ENCODE data around the gene RNU5D-1.
"Not testable (repeated sequence)": the region's sequence is repeated elsewhere in the genome, so short reads cannot be mapped to it uniquely, and the experiment has no call there.

Gene RNU5D-1

DNA sequence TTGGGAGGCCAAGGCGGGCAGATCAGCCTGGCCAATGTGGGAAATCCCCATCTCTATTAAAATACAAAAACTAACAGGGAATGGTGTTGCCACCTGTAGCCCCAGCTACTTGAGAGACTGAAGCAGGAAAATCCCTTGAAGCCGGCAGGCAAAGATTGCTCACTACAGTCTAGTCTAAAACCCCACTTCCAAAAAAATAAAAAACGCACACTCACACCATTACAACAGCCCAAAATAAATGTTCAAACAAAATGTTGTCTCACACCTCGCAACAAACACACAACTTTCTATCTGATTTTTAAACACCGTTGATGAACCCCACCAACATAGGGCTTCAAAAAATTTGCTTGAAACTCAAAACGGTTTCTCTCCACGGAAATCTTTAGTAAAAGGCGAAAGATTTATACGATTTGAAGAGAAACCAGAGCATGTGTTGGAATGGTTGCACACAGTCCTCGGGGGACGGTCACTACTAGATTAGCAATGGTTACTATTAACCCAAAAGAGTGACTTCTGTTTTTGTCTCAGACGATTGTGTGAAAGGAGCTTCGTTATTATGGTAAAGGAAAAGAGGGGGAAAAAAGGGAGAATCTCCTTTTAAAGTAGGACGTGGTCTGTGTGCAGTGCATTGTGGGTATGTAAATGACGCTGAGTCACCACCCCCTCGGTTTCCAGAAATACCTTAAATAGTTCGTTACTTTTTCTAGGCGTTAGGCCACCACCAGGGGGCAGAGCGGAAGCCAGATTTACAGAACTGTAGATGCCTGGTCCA, at the start of gene RNU5D-1:
Gene RNU5D-1, minus strand, starts transcription at position 430 of the 772 bp plus-strand sequence.
- DNase-seq (ENCODE audit: low read depth in 2 of 2) = peak; percentile 91 to 93

DNA sequence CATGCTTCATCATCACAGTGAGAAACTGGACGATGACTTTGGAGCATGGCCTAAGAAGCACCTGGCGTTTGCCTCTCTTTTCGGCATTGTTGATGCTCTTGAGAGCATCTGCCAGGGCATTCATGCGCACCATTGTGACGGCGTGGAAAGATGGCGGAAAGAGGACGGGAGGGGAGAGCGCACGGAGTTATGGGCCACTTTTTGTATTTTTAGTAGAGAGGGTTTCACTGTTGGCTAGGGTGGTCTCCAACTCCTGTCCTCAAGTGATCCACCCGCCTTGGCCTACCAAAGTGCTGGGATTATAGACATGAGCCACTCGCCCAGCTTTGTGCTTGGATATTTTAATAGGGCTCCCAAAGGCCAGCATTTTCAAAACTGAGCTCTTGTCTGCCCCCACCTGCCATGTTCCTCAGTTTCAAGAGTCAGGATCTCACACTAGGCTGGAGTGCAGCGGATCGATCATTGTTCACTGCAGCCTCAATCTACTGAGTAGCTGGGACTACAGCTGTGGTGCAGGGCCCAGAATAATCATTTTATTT, 49.7 kb upstream of the RNU5D-1 start:
- no peak for DNase-seq (ENCODE audit: low read depth in 2 of 2)

GRCh38 chr1:44778705-44779576, 48.0 kb upstream of the RNU5D-1 start:
- DNase-seq (ENCODE audit: low read depth in 2 of 2) = no peak

- no peak for DNase-seq (ENCODE audit: low read depth in 2 of 2)
Measured at GRCh38 chr1:44777969-44778635, 47.1 kb upstream of the RNU5D-1 start.

GRCh38 chr1:44777547-44777946, 46.6 kb upstream of the RNU5D-1 start:
- no peak for DNase-seq (ENCODE audit: low read depth in 2 of 2)

DNA sequence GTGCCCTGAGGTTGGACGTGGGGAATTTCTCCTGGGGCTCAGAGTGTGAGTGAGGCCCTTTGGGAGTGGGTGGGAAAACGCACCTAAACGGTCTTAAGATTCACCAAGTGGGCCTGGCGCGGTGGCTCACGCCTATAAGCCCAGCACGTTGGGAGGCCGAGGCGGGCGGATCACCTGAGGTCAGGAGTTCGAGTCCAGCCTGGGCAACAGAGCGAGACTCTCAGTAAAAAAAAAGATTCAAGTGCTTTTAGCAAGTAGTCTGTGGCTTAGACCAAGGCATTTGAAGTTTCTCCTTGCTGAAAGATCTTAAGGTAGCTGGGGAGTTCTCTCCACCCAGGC, 45.7 kb upstream of the RNU5D-1 start:
- DNase-seq (ENCODE audit: low read depth in 2 of 2) = no peak

DNA sequence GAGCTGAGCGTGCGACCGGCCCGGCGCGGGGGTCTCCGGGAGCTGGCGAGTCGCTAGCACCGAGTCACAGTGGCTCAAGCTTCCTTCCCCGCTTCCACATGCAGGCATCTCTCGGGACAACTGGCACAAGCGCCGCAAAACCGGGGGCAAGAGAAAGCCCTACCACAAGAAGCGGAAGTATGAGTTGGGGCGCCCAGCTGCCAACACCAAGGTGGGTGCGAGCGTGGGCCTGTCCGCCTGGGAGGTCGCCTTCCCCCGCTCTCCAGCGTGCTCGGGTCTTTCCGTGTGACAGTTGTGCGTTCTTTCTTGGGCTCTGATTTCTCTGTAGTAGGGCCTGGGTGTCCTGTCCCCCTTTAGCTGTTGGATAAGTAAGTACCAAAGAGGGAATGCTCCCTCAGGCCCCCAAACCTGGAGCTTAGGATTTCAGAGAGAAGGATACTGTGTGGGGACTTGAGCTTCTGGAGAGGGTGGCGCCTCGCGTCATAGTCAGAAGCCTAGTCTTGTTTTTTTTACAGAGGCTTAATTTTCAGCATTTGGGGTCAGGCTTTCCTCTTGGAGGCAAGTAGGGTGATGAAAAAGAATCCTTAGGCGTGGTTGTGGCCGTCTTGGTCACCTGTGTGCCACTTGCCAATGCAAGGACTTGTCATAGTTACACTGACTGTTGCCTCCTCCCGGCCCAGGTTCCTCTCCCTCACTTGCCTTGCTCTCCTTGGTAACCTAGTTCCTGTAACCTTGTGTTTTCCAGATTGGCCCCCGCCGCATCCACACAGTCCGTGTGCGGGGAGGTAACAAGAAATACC, 45.2 kb upstream of the RNU5D-1 start:
- no peak for DNase-seq (ENCODE audit: low read depth in 2 of 2)

- DNase-seq (ENCODE audit: low read depth in 2 of 2) = peak; percentile 82 to 84
Measured at GRCh38 chr1:44775078-44775929, 44.3 kb upstream of the RNU5D-1 start, which contains the start of gene RPS8. TSS of gene RPS8 (plus strand) at chr1:44775540. CDS start at chr1:44775597, 57 bp downstream.

DNA sequence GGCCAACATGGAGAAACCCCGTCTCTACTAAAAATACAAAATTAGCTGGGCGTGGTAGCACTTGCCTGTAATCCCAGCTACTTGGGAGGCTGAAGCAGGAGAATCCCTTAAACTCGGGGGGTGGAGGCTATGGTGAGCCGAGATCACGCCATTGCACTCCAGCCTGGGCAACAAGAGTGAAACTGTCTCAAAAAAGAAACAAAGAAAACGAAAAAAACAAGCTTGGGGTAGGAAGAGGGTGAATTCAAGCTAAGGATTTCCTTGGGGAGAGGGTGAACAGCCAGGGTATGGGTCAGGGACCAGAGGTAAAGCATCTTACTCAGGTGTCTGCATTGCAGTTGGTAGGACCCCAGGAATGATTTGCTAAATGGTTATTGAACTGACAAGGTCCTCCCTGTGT, 35.5 kb upstream of the RNU5D-1 start:
- DNase-seq (ENCODE audit: low read depth in 2 of 2) = not testable (repeated sequence)

DNA sequence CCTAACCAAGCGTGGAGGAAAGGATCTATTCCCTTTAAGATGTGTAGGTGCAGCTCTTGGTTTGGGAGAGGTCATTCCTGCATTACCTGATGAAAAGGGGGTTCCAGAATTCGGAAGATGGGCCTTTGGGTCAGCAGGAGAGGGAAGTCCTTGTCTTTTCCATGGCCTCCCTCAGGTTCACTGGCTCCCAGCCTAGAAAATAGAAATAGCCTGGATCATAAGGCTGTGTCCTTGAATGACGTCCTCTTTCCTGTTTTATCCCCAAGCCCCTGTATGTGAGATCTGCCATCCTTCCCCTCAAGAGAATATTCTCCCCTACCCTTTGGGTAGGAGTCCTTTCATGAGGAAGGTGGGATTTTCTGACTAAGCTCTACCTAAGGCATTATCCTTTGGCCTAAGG, 29.9 kb upstream of the RNU5D-1 start:
- no peak for DNase-seq (ENCODE audit: low read depth in 2 of 2)

DNA sequence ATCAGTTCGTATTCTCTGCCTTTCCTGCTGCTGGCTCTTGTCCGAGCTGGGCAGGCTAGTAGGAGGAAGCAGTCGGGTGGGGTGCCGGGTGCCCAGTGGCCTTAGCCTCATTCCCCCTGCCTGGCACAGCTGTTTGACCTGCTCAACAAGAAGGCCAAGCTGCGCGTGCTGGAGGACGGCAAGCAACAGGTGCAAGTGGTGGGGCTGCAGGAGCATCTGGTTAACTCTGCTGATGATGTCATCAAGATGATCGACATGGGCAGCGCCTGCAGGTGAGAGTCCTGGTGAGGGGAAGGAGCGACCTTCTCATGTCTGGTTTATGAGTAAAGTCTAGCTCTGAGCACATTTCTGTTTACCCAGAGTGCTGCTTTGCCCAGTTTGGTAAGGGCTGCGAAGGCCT, 28.1 kb upstream of the RNU5D-1 start:
- no peak for DNase-seq (ENCODE audit: low read depth in 2 of 2)

DNA sequence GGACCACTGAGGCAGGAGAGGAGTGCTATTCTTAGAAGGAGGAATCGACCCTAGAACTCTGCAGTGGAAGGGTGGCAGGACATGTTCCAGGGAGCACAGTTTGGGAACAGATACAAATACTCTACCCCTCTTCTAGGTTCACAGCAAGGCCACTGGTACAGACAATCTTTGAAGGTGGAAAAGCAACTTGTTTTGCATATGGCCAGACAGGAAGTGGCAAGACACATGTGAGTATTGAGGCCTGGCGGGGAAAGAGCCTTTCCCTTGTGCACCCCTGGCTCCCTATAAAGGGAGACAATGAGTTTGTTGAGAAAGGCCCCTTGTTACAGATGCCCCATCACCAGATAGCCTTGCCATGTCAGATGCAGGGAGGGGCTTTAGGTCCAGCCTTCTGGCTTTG, 26.4 kb upstream of the RNU5D-1 start:
- DNase-seq (ENCODE audit: low read depth in 2 of 2) = no peak

- DNase-seq (ENCODE audit: low read depth in 2 of 2) = no peak
Measured at GRCh38 chr1:44747878-44748277, 16.9 kb upstream of the RNU5D-1 start.

DNA sequence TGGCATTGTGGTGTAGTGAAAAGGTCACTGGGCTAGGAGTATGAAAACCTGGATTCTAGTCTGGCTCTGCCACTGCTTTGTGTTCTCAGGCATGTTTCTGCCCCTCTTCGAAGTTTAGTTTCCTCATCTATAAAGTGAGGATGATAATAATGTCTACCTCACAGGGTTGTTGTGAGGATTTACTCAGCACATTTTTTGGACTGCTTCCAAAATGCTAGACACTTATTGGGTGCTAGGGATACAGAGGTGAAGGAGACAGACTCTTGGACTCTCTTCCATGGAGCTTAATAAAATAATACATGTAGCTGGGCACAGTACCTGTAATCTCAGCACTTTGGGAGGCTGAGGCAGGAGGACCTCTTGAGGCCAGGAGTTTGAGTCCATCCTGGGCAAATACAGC, 12.2 kb upstream of the RNU5D-1 start:
- no peak for DNase-seq (ENCODE audit: low read depth in 2 of 2)

DNA sequence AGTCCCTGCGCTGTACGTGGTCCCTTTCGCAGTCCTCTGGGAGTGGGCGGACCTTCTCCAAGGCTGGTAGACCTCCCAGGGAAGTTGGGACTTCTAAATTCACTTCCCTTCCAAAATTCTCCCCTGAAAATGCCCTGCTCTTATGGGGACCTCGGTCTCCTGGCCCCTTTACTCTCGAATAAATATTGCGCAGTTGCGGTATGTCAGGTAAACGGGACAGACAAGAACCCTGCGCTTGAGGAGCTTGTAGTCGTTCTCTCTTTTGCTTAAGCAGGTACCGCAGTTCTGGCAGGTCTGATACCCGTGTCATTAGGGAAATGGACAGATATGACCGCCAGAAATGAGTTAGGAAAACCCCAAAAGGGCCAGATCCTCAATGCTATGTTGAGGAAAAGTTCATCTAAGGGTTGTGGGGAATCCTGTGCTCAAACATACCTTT, 9.2 kb upstream of the RNU5D-1 start:
- no peak for DNase-seq (ENCODE audit: low read depth in 2 of 2)

DNA sequence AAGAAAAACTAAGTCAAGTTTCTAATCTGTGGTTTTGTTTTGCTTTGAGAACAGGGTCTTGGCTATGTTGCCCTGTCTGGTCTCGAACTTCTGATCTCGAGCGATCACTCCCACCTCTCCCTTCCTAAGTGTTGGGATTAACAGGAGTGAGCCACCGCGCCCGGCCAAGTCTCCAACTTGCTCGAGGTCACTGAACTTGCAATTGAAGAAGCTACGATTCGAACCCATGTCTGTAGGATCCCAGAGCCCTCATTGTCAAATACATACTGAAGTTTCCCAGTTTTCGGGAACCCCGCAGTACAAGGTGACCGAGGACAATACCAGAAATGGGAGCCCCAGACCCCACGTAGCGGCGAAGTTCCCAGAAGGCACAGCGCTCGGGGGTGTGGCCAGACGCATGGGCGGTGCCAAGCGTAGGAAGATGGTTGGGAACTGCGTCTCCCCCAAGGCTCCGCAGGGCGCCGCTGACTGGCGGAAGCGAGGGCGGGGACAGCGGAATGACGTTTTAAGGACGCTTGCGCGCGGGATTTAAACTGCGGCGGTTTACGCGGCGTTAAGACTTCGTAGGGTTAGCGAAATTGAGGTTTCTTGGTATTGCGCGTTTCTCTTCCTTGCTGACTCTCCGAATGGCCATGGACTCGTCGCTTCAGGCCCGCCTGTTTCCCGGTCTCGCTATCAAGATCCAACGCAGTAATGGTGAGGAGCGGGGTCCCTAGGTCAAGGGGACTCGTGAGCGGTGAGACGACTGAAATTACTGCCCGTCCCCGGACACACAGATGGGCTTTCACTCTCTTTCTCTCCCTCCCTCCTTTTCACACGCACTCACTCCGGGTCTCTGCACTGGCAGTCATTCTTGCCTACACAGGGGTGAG, 8.6 kb upstream of the RNU5D-1 start, which contains the start of gene KIF2C:
Gene KIF2C, plus strand, starts transcription at position 531 of the 872 bp plus-strand sequence. Its CDS starts 96 bp downstream, at position 627.
- DNase-seq (ENCODE audit: low read depth in 2 of 2) = peak; percentile 92

DNA sequence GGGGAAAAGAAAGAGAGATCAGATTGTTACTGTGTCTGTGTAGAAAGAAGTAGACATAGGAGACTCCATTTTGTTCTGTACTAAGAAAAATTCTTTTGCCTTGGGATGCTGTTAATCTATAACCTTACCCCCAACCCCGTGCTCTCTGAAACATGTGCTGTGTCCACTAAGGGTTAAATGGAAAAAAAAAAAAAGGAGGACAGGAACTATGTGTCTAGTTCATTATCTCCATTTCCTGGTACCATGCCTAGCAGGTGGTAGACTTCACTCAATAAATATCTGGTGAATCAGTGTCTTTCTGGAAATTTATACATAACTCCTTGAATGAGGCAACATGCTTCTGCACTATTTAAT, 8.0 kb upstream of the RNU5D-1 start:
- not testable (repeated sequence) for DNase-seq (ENCODE audit: low read depth in 2 of 2)

DNA sequence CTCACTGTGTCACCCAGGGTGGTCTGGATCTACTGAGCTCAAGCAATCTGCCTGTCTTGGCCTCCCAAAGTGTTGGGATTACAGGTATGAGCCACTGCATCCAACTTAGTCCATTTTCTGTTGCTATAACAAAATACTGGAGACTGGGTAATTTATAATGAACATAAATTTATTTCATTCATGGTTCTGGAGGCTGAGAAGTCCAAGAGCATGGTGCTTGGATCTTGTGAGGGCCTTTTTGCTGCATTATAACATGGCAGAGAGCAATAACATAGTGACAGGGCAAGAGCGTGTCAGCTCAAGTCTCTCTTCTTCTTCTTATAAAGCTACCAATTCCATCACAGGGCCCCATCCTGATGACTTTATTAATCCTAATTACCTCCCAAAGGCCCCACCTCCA, 5.0 kb upstream of the RNU5D-1 start:
- DNase-seq (ENCODE audit: low read depth in 2 of 2) = no peak

GRCh38 chr1:44733784-44734183, 2.8 kb upstream of the RNU5D-1 start:
- DNase-seq (ENCODE audit: low read depth in 2 of 2) = no peak
